ENCODE measurements around the gene MAPKAPK3.
A peak's percentile ranks its signal among the peaks of the same experiment; 100 is the strongest.

The MAPKAPK3 gene

GRCh38 chr3:50587806-50588758 is 28.9 kb upstream of the MAPKAPK3 start:
- peak; percentile 42 for DNase-seq

- no peak for DNase-seq
Observed at GRCh38 chr3:50588759-50589433, 28.1 kb upstream of the MAPKAPK3 start.

- no peak for DNase-seq
Observed at GRCh38 chr3:50591196-50591741, 25.7 kb upstream of the MAPKAPK3 start.

- DNase-seq: no peak
Observed at GRCh38 chr3:50592568-50592967, 24.4 kb upstream of the MAPKAPK3 start.

- DNase-seq: no peak
Observed at GRCh38 chr3:50594253-50594785, 22.6 kb upstream of the MAPKAPK3 start.

- no peak for DNase-seq
Observed at GRCh38 chr3:50599115-50599715, 17.7 kb upstream of the MAPKAPK3 start.

GRCh38 chr3:50599716-50600118 is 17.2 kb upstream of the MAPKAPK3 start:
- no peak for DNase-seq

- no peak for DNase-seq
Observed at GRCh38 chr3:50600141-50600753, 16.7 kb upstream of the MAPKAPK3 start.

GRCh38 chr3:50600841-50601591 is 15.9 kb upstream of the MAPKAPK3 start:
- DNase-seq: peak; percentile 47

GRCh38 chr3:50602595-50603191 is 14.3 kb upstream of the MAPKAPK3 start:
- no peak for DNase-seq

- no peak for DNase-seq
Observed at GRCh38 chr3:50603261-50604109, 13.5 kb upstream of the MAPKAPK3 start.

- no peak for DNase-seq
Observed at GRCh38 chr3:50604110-50604621, 12.8 kb upstream of the MAPKAPK3 start.

- no peak for DNase-seq
Observed at GRCh38 chr3:50604628-50605588, 12.0 kb upstream of the MAPKAPK3 start.

GRCh38 chr3:50605901-50606326 is 11.0 kb upstream of the MAPKAPK3 start:
- DNase-seq: no peak

GRCh38 chr3:50606596-50606995 is 10.4 kb upstream of the MAPKAPK3 start:
- DNase-seq: no peak

- DNase-seq: no peak
Observed at GRCh38 chr3:50607271-50608091, 9.5 kb upstream of the MAPKAPK3 start.

GRCh38 chr3:50608278-50608677 is 8.7 kb upstream of the MAPKAPK3 start:
- no peak for DNase-seq

Data from T-helper 9 cell (primary cell).